ENCODE data around the gene ZMIZ2.
"Not testable (repeated sequence)": the region's sequence is repeated elsewhere in the genome, so short reads cannot be mapped to it uniquely, and the experiment has no call there.

ZMIZ2 gene

GRCh38 chr7:44803828-44804519, 55.3 kb downstream of the ZMIZ2 start:
- not testable (repeated sequence) for DNase-seq

- no peak for DNase-seq
Measured at GRCh38 chr7:44805950-44806349, 57.3 kb downstream of the ZMIZ2 start.

GRCh38 chr7:44808914-44809393, 60.3 kb downstream of the ZMIZ2 start:
- no peak for DNase-seq

DNA sequence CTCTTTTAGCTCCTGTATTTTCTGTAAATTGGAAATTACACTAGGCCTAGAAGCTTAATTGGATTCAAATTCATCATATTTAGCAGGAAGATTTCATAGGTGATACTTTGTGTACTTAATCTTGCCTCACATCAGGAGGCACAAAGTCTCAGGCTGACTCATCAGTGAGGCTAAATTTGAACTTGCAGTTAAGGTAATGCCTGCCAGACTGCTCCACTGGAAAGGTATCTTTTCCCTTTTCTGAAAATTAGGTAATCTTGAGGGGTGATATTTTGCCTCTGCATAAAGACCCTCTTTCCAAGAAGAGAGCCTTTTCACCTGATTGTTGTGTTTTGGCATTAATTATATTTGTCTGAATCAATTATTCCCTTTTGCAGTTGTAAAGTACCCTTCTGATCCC, 62.4 kb downstream of the ZMIZ2 start:
- DNase-seq: no peak

DNA sequence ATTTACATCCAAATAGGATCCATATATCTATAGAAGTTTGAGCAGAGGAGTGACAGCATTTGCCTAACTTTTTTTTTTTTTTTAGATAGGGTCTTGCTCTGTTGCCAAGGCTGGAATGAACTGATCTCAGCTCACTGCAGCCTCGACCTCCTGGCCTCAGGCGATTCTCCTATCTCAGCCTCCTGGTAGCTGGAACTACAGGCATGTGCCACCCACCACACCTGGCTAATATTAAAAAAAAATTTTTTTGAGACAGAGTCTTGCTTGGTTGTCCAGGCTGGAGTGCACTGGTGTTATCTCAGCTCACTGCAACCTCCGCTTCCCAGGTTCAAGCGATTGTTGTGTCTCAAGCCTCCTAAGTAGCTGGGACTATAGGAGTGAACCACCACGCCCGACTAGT, 62.9 kb downstream of the ZMIZ2 start:
- no peak for DNase-seq

- DNase-seq: no peak
Measured at GRCh38 chr7:44814919-44815318, 66.3 kb downstream of the ZMIZ2 start.

DNA sequence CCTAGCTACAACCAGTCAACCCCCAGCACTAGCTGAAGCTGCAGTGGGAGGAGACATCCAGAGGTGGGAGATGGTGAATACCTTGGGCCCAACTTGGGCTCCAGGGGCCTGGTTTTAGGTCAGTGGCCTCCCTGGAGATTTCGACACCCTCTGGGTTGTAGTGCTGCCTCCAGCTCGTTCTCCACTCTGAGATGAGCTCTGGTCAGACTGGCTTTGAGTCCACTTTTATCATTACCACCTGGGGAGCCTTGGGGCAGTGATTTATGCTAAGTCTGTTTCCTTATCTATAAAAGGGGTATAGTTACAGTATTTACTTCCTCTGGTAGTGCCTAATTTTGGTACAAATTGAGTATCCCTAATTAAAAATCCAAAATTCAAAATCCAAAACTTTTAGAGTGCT, 70.6 kb downstream of the ZMIZ2 start:
- no peak for DNase-seq

Measured in CD4-positive, alpha-beta T cell treated with Interleukin-12 subunit alpha and Interleukin-12 subunit beta, for 1 hour (primary cell).